Measurements from ENCODE around the gene EFNA4. TPM values are rescaled to one million over a fixed set of nuclear protein-coding genes. Genes with fewer than 3 reads are reported as not detected.

The EFNA4 gene
- total RNA-seq, 6 experiments from 2014 or later = 3.6 to 5.6 (median 4.8) TPM

- Mint-ChIP-seq H3K27me3 (ENCODE audit: insufficient read depth) (no peaks in the 10 kb centered on the region; the same call in 1 of the 2 replicates), H3K9me3 (no peaks in the 10 kb centered on the region), H3K27ac (no peak overlapping the region), H3K4me1 (ENCODE audit: low read depth) (peaks cover 20% of the 10 kb centered on the region), H3K36me3 (ENCODE audit: low read depth) (peaks cover 4% of the 10 kb centered on the region; the same call in 1 of the 2 replicates), H3K4me3 (no peak overlapping the region)
- DNase-seq = no peak
- TF ChIP-seq, protein P1, sequence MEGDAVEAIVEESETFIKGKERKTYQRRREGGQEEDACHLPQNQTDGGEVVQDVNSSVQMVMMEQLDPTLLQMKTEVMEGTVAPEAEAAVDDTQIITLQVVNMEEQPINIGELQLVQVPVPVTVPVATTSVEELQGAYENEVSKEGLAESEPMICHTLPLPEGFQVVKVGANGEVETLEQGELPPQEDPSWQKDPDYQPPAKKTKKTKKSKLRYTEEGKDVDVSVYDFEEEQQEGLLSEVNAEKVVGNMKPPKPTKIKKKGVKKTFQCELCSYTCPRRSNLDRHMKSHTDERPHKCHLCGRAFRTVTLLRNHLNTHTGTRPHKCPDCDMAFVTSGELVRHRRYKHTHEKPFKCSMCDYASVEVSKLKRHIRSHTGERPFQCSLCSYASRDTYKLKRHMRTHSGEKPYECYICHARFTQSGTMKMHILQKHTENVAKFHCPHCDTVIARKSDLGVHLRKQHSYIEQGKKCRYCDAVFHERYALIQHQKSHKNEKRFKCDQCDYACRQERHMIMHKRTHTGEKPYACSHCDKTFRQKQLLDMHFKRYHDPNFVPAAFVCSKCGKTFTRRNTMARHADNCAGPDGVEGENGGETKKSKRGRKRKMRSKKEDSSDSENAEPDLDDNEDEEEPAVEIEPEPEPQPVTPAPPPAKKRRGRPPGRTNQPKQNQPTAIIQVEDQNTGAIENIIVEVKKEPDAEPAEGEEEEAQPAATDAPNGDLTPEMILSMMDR (IDR thresholded peaks at IDR 0.05) = no peak
Measured at GRCh38 chr1:155068599-155068998, 5.1 kb downstream of the EFNA4 start.

- peaks cover 4% of the 10 kb centered on the region; the same call in 1 of the 2 replicates for H3K36me3 Mint-ChIP-seq (ENCODE audit: low read depth)
- TF ChIP-seq, protein P1 (IDR thresholded peaks at IDR 0.05) = no peak
- peaks cover 13% of the 10 kb centered on the region for H3K4me1 Mint-ChIP-seq (ENCODE audit: low read depth)
- DNase-seq = no peak
- H3K27me3 Mint-ChIP-seq (ENCODE audit: insufficient read depth) = peaks cover 5% of the 10 kb centered on the region; the same call in 1 of the 2 replicates
- H3K4me3 Mint-ChIP-seq = no peak overlapping the region
- no peaks in the 10 kb centered on the region for H3K9me3 Mint-ChIP-seq
- no peak overlapping the region for H3K27ac Mint-ChIP-seq
Measured at GRCh38 chr1:155069551-155070157, 6.1 kb downstream of the EFNA4 start.

DNA sequence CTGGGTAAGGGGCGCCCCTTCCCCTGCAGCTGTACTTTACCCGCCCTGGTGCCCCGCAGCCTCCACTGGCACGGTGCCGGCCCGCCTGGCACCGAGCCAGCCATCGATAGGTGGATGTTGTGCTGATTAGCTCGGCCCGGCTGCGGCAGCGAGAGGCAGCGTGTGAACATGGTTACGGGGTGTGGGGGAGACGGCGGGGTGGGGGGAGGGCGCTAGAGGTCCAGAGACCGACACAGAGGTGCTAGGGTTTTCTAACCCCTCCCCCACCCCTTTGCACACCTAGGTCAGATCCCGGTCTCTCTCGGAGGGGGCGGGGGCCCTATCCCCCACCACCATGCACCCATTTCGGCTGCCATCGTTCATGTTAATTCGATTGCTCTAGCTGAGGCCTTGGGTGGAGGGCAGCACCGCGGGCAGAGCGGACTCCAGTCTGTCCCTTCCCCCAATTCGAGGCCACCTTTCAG, 6.7 kb downstream of the EFNA4 start:
- peaks cover 8% of the 10 kb centered on the region; the same call in 1 of the 2 replicates for H3K27me3 Mint-ChIP-seq (ENCODE audit: insufficient read depth)
- H3K4me1 Mint-ChIP-seq (ENCODE audit: low read depth) = peaks cover 11% of the 10 kb centered on the region; the same call in 1 of the 2 replicates
- no peaks in the 10 kb centered on the region for H3K9me3 Mint-ChIP-seq
- H3K36me3 Mint-ChIP-seq (ENCODE audit: low read depth) = peaks cover 4% of the 10 kb centered on the region; the same call in 1 of the 2 replicates
- peak overlapping the region; percentile 26; the same call in 1 of the 2 replicates for H3K27ac Mint-ChIP-seq
- no peak for DNase-seq
- TF ChIP-seq, protein P1 (IDR thresholded peaks at IDR 0.05) = no peak
- H3K4me3 Mint-ChIP-seq = no peak overlapping the region

DNA sequence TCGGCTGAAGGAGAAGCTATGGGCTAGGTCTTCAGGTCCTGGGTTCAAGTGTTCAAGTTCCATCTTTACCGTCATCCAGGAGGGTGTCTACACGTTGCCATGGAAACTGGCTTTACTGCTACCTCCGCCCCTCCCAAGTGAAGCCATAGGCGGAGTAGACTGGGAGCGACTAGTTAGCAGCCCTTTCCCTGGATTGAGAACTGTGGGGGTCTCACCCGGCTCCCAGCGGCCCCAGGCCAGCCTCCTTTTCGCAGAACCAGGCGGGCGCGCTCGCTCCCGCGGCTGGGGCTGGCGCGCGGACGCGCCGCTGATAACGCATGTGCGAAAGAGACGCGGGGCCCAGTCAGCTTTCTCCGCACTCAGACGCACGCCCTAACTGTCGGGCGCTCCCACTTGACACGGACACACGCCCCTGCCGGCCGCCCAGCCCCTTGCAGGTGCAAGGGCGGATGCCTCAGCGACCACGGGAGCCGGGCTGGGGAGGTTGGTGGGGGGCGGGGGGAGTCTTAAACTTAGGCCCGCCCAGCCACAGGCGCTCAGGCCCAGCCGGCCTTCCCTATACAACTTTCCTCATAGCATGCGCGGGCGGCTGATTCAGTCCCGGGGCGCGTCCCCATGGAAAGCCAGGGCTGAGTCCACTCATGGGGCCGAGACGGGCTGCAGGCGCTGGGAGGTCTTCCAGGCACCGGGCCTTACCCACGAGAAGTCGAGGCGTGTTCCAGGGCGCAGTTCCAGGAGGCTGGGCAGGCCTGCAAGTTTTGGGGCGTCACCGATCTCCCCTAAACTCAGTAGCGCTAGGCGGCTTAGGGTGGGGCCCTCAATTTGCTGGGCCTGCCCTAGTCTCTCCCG, 7.4 kb downstream of the EFNA4 start:
- Mint-ChIP-seq H3K27ac (peak overlapping the region; percentile 26; the same call in 1 of the 2 replicates), H3K27me3 (ENCODE audit: insufficient read depth) (peaks cover 14% of the 10 kb centered on the region), H3K4me3 (peak overlapping the region; percentile 50), H3K9me3 (no peaks in the 10 kb centered on the region), H3K4me1 (ENCODE audit: low read depth) (peaks cover 11% of the 10 kb centered on the region; the same call in 1 of the 2 replicates), H3K36me3 (ENCODE audit: low read depth) (peaks cover 3% of the 10 kb centered on the region; the same call in 1 of the 2 replicates)
- DNase-seq = peak; percentile 65
- TF ChIP-seq, protein P1 (IDR thresholded peaks at IDR 0.05) = peak; percentile 73

DNA sequence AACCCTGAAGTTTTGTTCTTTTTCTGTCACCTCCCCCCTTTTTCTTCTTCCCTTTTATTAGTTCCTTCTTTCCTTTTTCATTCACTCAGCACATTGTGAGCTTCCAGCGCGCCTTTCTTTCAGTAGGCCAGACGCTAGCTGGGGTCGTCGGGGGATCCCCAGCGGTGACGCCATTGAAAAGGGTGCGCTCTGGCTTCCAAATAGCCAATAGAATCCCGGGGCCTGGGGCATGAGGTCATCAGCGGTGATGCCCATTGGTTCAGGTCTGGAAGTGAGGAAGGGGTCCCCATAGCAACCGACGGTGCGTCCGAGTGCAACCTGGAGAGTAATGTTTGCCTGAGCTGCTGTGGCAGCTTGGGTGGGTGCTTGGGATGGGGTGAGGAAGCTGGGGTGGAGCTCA, 8.2 kb downstream of the EFNA4 start:
- TF ChIP-seq, protein P1 (IDR thresholded peaks at IDR 0.05) = no peak
- no peak for DNase-seq
- H3K27ac Mint-ChIP-seq = no peak overlapping the region
- H3K9me3 Mint-ChIP-seq = no peaks in the 10 kb centered on the region
- peaks cover 11% of the 10 kb centered on the region; the same call in 1 of the 2 replicates for H3K4me1 Mint-ChIP-seq (ENCODE audit: low read depth)
- H3K4me3 Mint-ChIP-seq = peak overlapping the region; percentile 50; the same call in 1 of the 2 replicates
- no peaks in the 10 kb centered on the region for H3K36me3 Mint-ChIP-seq (ENCODE audit: low read depth)
- peaks cover 14% of the 10 kb centered on the region for H3K27me3 Mint-ChIP-seq (ENCODE audit: insufficient read depth)
